ENCODE data around the gene NOP9.

NOP9 gene

DNA sequence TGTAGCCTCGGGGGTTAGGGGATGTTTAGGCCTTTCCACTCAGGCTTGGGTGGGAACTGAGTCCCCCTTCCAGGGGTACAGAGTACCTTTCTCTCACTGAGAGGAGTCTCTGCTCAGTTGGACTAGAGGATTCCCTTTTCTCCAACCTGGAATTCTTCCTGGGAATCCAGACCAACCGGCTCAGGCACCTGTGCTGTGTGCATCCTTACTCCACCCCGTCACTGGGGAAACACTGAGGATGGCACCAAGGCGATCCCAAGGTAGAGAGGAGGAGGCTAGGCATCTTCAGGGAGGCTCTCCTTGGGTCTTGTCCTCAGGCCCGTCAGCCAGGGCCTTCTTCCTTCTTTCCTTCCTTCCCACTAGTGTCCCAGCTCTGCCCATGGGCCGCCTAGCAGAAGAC, 35.8 kb upstream of the NOP9 start:
- no peak for DNase-seq (ENCODE audit: low read depth in 2 of 2)

DNA sequence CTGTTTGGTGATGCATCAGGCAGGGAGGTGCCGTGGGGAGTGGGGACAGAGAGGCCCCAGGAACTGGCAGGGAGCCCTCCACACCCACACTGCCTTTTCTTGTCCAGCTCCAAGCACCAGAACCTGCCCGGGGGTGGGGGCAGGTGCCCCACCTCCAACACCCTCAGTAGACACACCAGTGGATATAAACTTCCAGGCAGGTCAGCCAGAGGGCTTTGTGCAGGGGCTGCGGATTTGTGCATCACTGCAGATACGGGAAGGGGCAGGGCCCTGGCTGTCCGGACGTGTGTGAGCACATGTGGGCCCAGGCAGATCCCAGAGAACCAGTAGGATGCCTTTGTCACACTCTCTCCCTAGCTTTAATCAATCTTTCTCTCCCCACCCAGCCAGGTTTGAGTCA, 35.4 kb upstream of the NOP9 start:
- no peak for DNase-seq (ENCODE audit: low read depth in 2 of 2)

DNA sequence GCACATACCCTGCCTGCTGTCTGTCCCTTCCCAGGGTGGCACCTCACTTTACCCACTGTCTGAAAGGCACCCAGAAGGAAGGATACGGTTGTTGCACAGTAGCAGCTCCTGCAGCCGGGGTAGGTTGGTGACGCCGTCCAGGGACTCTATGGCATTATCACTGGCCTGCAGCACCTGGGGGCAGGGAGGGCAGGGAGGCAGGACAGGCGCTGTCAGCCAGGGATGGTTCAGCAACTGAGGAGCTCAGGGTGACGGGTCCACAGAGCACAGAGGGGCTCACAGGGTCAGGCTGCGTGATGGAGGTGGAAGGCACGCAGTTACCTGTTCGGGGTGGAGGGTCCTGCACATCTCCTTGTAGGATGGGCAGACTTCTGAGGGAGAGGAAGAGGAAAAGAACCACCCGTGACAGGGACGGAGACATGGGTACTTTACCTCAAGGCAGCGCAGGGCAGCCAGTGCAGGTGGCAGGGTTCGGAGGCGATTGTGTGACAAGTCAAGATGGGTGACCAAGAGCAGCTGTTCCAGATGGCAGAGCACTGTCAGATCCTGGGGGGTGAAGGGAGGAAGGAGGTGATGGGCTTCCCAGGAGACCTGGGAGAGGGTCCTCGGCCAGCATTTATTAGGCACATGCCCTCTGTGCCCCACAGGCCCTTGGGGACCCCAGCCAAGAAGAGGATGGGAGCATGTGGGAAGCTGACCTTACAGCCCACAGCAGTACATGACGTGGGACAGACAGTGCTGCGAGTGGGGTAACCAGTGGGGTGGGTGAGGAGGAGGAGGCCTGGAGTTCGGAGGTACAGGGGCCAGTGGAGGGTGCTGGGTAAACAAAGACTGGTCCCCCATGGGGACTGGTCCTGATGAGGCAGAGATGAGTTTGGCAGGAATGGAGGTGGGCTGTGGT, 33.1 kb upstream of the NOP9 start:
- no peak for DNase-seq (ENCODE audit: low read depth in 2 of 2)

DNA sequence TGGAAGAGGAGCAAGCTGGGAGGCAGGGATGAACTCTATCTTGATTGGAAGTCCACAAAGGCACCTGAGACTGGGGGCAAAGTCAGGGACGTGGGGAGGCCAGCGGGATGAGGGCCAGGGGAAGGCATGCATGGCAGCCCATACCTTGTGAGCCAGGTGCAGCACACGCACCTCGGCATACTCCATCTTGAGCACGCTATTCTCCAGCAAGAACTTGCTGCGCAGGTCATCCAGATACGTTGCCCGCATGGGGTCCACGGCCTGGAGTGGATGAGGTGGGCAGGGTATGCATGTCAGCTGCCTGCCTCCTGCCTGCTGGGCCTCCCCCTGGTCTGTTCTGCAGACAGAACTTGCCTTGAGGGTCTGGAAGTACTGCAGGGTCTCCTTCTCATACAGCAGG, 32.1 kb upstream of the NOP9 start:
- no peak for DNase-seq (ENCODE audit: low read depth in 2 of 2)

DNA sequence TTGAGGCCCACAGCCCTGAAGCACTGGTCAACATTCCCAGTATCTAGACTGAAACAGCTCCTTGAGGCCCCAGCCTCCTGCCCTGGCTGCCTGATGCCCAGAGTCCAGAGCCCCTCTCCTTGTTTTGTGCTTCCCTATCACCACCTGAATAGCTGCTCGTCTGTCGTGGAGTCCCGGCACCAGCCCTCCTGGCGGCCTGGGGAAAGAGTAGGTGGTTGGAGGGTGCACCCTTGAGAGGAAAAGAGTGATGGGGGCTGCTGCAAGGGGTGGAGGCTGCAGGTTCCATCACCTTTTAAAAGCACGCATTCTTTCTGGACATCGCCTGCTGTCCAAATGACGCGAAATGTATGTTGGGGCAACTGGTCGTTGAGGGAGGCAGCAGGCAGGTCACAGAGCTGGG, 31.4 kb upstream of the NOP9 start:
- no peak for DNase-seq (ENCODE audit: low read depth in 2 of 2)

DNA sequence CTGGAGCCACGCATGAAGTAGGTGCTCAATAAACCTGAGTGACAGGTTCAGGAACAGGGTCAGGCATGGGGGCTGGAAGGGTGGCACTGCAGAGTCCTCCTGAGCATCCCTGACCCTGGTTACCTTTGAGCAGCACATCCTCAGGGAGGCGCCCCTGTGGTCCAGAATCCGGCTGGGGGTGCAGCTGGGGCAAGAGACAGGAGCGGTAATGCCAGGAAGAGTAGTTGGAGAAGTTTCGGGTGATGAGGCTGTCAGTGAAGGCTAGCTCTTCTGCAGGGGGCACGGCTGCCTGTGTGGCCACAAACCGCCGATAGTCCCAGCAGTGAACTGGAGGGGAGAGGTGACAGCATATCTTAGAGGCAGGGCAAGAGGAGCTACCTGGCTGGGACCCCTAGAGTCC, 30.3 kb upstream of the NOP9 start:
- DNase-seq (ENCODE audit: low read depth in 2 of 2): no peak

DNA sequence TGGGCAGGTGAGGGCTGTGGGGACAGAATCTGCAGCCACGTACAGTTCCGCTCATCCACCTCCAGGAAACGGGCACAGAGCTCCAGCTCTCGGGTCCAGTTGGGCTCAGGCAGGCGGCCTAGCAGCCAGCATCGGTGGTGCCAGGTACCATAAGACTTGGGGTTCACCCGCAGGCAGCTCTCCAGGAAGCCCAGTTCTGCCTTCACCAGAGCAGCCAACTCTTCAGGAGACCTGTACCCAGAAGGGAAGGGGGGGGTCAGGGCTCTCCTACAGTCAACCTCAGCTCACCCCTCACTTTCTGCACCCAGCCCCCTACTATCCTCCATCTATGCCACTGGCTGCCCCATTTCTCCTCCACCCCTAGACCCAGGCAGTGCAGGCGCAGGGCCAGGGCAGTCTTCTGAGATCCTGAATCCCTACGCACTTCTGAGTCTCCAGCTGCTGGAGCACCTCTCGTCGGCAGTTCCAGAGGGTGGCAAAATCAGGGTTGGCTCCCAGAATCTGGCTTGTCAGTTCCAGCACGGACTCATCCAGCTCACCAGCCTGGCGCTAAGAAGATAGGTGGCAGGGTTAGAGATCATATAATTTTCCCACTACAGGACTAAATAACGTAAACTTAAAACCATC, 29.6 kb upstream of the NOP9 start:
- DNase-seq (ENCODE audit: low read depth in 2 of 2): no peak

DNA sequence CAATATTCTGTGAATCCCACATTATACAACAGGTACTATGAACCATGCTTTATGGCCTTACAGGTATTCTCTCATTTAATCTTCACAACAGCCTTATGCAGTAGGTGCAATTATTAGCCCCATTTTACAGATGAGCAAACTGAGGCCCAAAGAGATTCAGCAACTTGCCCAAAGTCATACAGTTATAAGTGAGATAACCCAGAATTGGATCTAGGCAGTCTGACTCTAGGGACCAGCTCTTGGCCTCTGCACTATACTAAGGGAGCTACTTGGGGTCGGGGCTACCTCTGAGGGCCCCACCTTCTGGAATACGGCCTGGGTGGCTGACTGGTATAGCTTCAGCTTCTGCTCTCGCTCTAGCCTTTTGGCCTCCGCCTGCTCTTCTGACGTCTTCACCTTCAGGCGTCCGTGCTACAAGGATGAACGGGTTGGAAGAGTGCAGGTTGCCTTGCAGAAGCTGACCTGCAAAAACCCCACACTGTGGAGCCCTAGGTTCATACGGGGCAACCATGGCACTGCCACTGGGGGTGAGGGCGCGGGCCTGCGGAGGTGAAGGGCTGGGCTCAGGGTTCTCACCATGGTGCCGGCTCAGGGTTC, 29.0 kb upstream of the NOP9 start:
- no peak for DNase-seq (ENCODE audit: low read depth in 2 of 2)

DNA sequence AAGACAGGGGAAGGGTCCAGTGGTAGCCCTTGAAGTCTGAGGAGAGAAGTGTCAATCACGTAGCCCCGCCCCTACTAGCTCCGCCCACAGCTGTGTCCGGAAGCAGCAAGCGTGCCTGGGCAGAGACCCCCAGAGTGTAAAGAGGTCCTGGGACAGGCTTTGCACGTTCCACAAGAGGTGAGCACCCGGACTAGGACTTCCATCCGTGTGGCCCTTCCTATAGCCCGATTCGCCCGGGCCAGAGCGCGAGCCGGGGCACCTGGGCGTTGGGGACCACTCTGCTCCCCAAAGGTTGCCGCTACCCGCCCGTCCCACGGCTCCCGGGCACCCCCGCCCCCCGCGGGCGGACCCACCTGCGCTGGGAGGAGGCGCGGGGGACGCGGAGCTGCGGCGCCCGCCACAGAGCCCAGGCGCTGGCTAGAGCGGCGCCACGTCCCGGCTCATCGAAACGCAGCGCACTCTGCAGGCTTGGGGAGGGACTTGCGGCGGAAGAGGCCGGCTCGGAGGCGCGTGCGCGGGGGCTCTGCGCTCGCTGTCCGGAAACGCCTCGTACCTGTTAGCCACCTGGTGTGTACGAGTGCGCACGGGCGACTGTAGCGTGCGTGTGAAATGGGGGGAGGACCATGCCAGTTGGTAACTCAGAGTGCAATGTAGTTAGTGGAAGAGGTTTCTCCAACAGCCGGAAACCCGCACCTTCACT, 28.4 kb upstream of the NOP9 start, which contains the start of gene RABGGTA:
RABGGTA (minus strand) TSS at position 464 of the 700 bp plus-strand sequence. CDS start 482 bp downstream, outside the sequence.
- peak; percentile 80 to 84 for DNase-seq (ENCODE audit: low read depth in 2 of 2)

DNA sequence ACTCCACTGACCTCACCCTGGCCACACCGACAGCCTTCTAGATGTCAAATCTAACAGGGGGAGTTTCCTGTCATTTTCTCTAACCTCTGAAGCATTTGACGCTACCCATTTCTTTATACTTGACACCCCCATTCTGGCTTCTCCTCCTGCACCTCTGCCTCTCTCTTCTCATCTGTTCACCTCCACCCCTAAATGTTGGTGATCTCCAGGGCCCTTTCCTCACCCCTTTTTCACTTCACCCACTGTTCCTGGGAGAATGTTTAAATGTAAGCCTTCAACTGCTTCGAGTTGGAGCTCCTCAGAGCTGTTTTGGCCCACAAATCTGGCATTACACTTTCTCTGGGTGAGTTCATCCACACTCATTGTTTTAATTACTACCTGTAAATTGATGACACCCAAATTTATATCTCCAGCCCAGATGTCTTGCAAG, 27.8 kb upstream of the NOP9 start:
- no peak for DNase-seq (ENCODE audit: low read depth in 2 of 2)

DNA sequence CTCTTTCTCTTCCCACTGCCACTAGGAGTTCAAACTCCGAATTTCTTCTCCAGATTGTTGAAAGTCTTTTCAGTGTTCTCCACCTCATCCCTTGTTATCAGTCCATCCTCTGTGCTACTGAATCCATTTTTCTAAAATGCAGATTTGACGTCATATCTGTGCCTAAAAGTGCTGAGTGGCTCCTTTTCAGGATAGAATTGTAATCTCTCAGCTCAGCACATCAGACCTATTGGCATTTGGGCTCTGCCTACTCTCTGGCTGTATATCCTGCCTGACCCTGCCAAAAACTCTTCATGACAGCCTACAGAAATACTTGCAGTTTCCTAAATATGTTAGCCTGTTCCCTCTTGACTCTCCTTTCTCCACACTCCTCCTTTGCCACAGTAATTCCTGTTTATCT, 27.2 kb upstream of the NOP9 start:
- no peak for DNase-seq (ENCODE audit: low read depth in 2 of 2)

DNA sequence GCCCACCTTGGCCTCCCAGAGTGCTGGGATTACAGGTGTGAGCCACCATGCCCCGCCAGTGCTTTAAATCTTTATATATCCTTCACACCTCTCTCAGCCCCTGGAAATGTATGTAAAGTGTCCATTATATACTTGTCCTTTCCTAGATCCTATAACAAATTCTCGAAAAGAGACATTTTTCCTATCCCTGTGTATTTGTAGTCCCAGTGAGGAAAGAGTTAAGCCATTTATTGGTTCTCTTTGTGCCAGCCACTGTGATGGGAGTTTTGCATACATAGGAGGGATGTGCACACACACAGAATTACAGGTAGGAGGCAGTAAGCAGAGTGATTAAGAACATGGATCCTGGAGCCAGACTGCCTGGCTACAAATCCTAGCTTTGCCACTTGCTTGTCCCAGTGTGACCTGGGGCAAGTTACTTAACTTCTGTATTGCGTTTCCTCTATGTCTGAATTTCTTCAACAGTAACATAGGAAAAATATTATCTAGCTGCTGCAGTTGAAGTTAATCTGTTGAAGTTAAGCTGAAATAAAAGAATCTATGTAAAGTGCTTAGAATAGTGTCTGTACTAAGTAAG, 26.1 kb upstream of the NOP9 start:
- no peak for DNase-seq (ENCODE audit: low read depth in 2 of 2)

DNA sequence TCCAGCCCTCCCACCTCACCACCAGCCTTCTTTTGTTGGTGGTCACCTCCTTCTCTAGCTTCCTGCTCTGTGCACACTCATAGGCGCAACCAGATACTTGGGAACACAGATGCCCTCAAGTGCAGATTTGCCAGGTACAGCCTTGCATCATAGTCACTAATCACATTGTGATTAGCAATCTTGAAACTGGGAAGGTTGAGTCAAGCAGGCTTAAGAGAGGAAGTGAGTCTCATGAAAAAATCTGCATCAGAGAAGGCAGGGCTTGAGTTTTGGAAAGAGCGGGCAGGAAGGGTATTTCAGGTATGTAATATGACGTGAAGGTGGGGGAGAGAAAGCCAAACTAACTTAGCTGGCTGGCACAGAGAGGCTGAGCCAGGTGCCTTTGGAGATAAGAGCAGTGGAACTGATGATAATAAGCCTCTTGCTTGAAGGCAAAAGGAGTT, 25.5 kb upstream of the NOP9 start:
- peak in 1 of 2 donors; percentile 54 for DNase-seq (ENCODE audit: low read depth in 2 of 2)

DNA sequence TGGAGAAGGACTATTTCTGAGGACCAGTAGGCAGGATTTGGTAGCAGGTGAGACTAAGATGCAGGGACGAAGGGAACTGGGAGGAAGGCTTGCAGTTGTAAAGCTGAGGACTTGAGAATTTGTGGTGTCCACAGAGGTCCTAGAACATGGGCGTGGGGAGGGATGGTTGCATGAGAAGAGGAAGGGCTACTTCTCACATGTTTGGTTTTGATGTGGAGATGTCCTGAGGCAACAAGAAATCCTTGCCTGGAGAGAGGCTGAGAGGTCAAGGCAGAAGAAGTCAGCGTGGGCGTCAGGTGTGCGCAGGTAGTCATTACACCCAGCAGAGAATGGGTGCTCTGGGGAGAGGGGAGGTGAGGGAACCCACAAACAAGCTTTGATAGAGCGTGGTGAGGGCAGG, 22.6 kb upstream of the NOP9 start:
- no peak for DNase-seq (ENCODE audit: low read depth in 2 of 2)

DNA sequence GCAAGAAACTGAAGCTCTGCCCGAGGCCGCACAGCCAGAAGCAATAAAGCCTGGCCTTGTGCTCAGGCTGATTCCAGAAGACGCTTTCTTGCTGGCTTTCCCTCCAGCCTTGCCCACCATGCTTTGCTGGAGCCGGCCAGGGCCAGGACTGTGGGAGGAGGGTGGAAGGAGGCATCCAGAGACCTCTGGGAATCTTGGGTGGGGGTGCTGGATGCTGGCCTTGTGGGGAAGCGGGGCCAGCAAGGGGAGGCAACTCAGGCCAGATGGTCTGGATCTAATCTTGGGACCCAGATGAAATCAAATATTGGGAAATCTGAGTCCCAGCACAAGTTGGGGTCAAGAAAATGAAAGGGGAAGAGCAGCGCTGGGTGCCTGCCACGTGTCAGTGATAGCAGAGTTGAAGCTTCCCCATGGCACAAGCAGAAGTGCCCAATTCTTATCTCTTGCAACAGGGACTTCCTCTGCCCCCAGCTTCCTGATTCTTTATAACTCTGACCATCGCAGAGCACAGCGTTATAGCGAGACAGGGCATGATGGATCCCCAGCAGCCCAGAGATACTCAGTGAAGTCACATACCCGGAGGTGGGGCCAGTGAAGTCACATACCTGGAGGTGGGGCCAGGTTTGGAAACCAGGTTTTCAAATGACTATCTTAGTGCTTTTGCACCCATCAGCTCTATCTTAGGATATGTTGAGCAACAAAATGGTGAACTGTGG, 21.9 kb upstream of the NOP9 start:
- no peak for DNase-seq (ENCODE audit: low read depth in 2 of 2)

DNA sequence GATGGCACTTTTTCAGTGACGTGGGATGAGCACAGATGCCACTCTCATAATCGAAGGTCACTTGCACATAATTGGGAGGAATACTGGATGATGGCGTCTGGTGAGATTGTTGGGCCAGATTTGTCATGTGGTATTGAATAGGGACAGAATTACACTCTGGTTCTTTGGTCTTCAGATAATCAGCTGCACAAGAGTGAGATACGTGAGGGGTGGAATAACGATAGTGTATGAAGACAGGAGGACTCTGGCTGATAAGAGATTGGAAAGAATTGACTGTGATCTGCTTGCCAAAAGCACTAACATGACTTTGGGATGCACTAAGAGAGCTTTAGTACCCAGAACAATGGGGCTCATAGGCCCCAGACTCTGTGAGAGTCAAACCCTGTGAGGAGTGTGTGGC, 21.2 kb upstream of the NOP9 start:
- no peak for DNase-seq (ENCODE audit: low read depth in 2 of 2)

DNA sequence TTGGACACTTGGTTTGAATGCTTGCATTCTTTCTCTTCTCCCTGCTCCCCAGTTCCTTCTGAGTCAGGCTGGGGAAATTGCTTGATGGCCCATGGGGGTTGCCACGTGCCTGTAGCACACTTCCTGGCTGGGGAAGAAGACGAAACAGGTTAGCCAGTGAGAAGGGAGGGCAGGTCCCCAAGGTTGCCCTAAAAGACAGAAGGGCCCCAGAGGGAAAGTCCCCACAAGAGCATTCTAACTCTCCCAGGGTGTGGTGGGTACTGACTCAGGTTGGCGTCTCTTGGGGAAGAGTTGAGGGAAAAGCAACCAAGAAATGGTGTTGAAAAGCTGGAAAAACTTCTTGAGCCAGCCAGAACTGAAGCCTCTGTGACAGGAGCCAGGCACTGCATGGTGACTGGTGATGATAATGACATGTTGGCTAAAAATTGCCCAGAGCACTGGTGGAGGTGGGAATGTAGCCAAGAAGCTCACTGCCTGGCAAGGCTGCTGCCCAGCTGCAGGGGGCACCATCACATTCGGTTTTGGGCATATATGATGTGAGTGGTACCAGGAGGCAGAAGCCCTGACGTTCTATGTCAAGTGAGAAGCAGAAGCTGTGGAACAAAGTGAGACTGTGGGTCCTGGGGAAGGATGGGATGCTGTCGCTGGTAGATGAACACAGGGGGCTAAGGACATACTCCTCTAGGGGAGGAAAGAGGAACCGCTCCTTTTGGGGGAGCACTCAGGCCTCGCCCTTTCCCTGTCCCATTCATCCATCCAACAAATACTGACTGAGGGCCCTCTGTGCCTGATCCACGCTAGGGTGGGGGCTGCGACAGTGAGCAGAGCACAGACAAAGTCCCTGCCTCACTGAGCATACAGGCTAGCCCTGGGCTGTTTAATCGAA, 20.1 kb upstream of the NOP9 start:
- DNase-seq (ENCODE audit: low read depth in 2 of 2): peak in 1 of 2 donors; percentile 41

DNA sequence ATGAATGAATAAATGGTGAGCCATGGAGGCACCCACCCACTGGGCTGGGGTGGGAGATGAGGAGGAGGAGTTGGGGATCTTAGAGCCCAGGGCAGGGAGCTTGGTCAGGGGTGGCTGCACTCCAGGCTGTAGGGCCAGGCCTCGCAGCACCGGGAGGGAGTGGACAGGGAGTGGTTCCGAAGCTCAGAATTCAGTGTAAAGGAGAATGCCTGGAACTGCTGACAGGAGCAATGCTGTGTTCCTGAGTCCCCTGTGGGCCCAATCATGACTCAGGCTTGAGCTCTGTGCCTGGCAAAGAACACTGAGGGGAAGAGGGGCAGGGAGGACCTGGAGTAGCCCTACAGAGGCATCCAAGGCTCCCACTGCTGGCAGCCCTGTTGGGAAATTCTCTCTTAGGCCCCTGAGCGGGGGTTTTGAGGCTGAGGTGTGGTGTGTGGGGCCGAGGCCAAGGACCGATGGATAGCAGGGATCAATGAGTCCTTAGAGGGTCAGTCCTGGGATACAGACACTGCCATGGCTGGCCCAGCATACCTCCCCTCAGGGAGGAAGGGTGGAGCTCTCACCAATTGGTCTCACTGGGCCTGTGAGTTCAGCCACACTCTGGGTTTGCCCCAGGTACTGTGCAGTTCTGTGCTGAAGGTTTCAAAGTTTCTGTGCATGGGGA, 18.7 kb upstream of the NOP9 start:
- DNase-seq (ENCODE audit: low read depth in 2 of 2): no peak

DNA sequence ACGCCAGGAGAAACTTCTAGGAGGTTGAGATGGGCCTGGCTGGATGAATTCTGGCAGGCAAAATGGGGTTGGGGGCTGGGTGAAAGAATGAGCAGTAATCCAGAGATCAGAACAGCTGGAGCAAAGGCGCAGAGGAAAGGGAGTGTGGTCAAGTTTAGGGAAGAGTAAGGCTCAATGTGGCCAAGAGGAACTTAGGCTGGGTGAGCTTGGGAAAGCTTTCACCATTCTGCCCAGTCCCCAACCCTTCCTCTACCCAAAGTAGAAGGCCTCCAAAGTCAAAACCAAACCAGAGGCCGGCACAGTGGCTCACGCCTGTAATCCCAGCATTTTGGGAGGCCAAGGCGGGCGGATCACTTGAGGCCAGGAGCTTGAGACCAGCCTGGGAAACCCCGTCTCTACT, 18.0 kb upstream of the NOP9 start:
- DNase-seq (ENCODE audit: low read depth in 2 of 2): no peak

DNA sequence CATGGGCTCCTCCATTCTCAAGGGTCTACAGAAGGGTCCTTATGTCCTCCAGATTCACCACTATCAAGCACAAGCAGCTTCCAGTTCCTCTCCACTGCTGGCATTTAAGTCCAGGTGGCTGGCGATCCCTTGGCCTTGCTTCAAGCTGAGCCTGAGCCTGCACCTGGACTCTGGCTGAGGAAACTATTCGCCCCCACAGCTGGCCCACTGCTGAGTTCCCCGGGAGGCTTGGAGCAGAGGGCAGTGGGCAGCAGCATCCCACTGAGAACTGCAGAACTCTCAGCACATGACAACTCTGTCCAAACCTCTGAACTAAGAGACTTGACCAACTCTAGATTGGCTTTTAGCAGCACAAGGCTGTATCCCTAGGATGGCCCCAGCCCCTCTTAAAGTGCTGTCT, 16.9 kb upstream of the NOP9 start:
- DNase-seq (ENCODE audit: low read depth in 2 of 2): no peak
